LNCAP (cell line): Measurements from ENCODE around the gene EDN2.

Experiments used
- CTCF ChIP-seq: fragments of 450-650 bp; IDR thresholded peaks from 2 replicates; pipeline ENCODE4 v1.5.1; 2017; ENCODE audit warnings: mild to moderate bottlenecking

Gene EDN2

GRCh38 chr1:41484402-41485241 lies at the start of gene EDN2:
Gene EDN2, minus strand, starts transcription at chr1:41484683. Its CDS starts 82 bp downstream, at chr1:41484601.
- TF ChIP-seq CTCF = peak; percentile 38; the same call in 1 of the 2 replicates

DNA sequence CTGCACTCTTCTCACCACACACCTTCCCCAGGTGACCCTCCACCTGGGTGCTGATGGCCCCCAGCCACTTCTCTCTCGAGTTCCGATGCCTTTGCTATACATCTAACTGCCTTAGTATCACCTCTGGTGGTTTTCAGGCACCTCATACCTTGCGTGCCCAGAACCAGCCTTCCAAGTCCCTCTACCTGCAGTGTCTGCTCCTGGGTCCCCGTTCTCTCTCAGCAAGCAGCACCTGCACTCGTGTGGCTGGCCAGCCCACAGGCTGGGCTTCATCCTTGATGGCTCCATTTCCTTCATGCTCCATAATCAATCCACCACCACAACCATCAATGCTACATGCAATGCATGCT lies 49.2 kb upstream of the EDN2 start:
- no peak for TF ChIP-seq CTCF

- no peak for TF ChIP-seq CTCF
These were observed 48.7 kb upstream of the EDN2 start for GRCh38 chr1:41533016-41533730.

DNA sequence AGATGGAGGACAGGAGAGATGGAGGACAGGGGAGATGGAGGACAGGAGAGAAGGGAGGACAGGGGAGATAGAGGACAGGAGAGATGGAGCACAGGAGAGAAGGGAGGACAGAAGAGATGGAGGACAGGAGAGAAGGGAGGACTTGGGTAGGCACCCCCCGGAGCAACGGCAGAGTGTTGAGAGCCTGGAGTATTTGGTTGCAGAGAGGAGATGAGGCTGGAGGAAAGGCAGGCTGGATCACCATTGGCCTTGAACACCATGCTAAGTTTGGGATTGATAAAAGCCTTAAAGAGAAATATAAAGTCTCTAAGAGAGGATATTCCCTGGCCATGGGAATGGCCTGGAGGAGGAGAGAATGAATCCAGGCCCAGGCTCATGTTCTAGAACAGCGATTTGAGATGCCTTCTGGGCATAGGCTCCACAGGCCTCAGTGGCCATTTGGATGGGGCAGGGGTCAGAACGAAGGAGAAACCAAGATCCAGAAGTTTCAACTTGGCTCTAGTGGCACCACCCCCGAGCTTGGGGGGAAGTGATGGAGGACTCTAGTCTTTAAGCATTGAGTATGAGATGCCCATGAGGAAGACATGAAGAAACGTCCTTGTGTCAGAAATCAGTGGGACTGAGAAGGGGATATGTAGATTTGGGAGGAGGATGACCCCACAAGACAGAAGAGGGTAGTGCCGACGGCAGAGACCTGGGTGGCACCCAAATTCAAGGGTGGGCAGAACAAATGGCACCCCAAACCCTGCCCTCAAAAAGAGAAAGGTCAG lies 47.9 kb upstream of the EDN2 start:
- no peak for TF ChIP-seq CTCF

DNA sequence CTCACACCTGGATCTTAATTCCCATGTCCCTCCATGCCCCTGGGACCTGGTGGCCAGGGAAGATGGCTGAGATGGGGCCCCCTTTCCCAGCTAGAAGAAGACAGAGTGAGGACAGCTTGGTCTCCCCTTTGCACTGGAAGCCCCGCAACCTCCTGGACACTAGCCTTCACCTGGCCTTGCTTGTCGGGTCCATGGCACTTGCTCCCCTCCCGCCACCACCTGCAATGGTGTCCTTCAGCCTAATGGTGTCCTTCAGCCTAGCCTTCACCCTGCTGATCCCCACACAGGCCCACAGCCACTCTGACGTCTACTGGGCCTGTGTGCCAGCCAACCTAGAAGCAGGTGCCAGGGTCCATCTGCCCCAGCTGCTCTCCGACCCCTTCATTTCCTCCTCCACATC lies 45.9 kb upstream of the EDN2 start:
- TF ChIP-seq CTCF = no peak

GRCh38 chr1:41529621-41530395 lies 45.3 kb upstream of the EDN2 start:
- peak; percentile 66 for TF ChIP-seq CTCF
